Measurements from ENCODE around the gene EXD3.

GRCh38 chr9:137395666-137396010 is 27.3 kb downstream of the EXD3 start:
- TF ChIP-seq POLR2A (IDR thresholded peaks at IDR 0.05) (no peak), EP300 (IDR thresholded peaks at IDR 0.05) (no peak), POLR2AphosphoS5 (IDR thresholded peaks at IDR 0.05) (no peak)
- TF ChIP-seq, protein P1, sequence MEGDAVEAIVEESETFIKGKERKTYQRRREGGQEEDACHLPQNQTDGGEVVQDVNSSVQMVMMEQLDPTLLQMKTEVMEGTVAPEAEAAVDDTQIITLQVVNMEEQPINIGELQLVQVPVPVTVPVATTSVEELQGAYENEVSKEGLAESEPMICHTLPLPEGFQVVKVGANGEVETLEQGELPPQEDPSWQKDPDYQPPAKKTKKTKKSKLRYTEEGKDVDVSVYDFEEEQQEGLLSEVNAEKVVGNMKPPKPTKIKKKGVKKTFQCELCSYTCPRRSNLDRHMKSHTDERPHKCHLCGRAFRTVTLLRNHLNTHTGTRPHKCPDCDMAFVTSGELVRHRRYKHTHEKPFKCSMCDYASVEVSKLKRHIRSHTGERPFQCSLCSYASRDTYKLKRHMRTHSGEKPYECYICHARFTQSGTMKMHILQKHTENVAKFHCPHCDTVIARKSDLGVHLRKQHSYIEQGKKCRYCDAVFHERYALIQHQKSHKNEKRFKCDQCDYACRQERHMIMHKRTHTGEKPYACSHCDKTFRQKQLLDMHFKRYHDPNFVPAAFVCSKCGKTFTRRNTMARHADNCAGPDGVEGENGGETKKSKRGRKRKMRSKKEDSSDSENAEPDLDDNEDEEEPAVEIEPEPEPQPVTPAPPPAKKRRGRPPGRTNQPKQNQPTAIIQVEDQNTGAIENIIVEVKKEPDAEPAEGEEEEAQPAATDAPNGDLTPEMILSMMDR (IDR thresholded peaks at IDR 0.05), result no peak

Data from stomach (tissue), 4 donors.